Lung (tissue), 12 donors: Measurements from ENCODE around the gene COL4A1. TPM values are rescaled to one million over a fixed set of nuclear protein-coding genes. Genes with fewer than 3 reads are reported as not detected.
A peak's percentile ranks its signal among the peaks of the same experiment; 100 is the strongest.

Experiments used
- ATAC-seq: fragments of 200-7000 bp; cut with Tn5 transposase; one replicate; pipeline ENCODE4 v1.9.1; 2020; ENCODE audit warnings: moderate number of reproducible peaks; ENCODE audit not compliant: insufficient read depth, low FRiP score
- DNase-seq, 3 donors: peaks; one replicate each; pipeline ENCODE4 v3.0.0-alpha.2; 2013 to 2017
- H3K27ac ChIP-seq, 2 donors: one replicate each; pipeline ENCODE4 v1.5.1; 2013; ENCODE audit warnings: mild to moderate bottlenecking in 2 of 2, moderate library complexity in 2 of 2, control low read depth in 1 of 2, inconsistent platforms in 1 of 2, low read depth in 1 of 2, low read length in 1 of 2
- H3K27me3 ChIP-seq, 3 donors: one replicate each; pipeline ENCODE4 v1.5.1; 2013; ENCODE audit warnings: low read length in 2 of 3; ENCODE audit not compliant: control insufficient read depth in 3 of 3, insufficient read depth in 3 of 3
- H3K36me3 ChIP-seq, 4 donors: one replicate each; pipeline ENCODE4 v1.5.1; 2013; ENCODE audit warnings: low read length in 4 of 4, mild to moderate bottlenecking in 1 of 4, moderate library complexity in 1 of 4; ENCODE audit not compliant: control insufficient read depth in 4 of 4, insufficient read depth in 4 of 4
- H3K4me1 ChIP-seq, 5 donors: one replicate each; pipeline ENCODE4 v1.5.1; 2013; ENCODE audit warnings: low read length in 5 of 5, mild to moderate bottlenecking in 2 of 5, moderate library complexity in 1 of 5; ENCODE audit not compliant: control insufficient read depth in 5 of 5, insufficient read depth in 5 of 5
- H3K4me3 ChIP-seq: one replicate; pipeline ENCODE4 v1.5.1; 2013; ENCODE audit warnings: mild to moderate bottlenecking, control low read depth, moderate library complexity
- H3K9ac ChIP-seq, 2 donors: one replicate each; pipeline ENCODE4 v1.5.1; 2013; ENCODE audit warnings: low read length in 2 of 2, control low read depth in 1 of 2; ENCODE audit not compliant: insufficient read depth in 1 of 2
- H3K9me3 ChIP-seq, 4 donors: one replicate each; pipeline ENCODE4 v1.5.1; 2013; ENCODE audit warnings: low read length in 3 of 4, mild to moderate bottlenecking in 1 of 4, moderate library complexity in 1 of 4; ENCODE audit not compliant: control insufficient read depth in 4 of 4, insufficient read depth in 3 of 4
- WGBS, 2 donors: extraction: QIAGEN DNeasy Blood & Tissue Kit; methylation state at CpG; one replicate each; pipeline ENCODE4 v1.1.7; 2013; 5-methylcytosine and 5-hydroxymethylcytosine counted together
- polyA plus RNA-seq, 2 donors: library from polyadenylated mRNA; stranded (reverse); fragments of 200-250 nt; gene quantifications; one replicate each; pipeline ENCODE4 v1.2.1, GENCODE V29; 2013
- total RNA-seq, 2 donors: library from RNA; depleted of rRNA in 1 of 2; stranded (reverse); fragments of >200 nt in 1 of 2; gene quantifications; one replicate each; pipeline ENCODE4 v1.2.1, GENCODE V29; 2014 to 2021
- TF ChIP-seq, protein P1 (sequence below): IDR thresholded peaks from 2 replicates; pipeline ENCODE4 v1.5.1; 2012; ENCODE audit warnings: mild to moderate bottlenecking; ENCODE audit errors: control extremely low read depth, extremely low read depth
- donor health status: control.
- donor health status: control.
- donor health status: Bipolar disorder and iron deficiency.
- donor health status: healthy.
- donor health status: DM: yes; HTN: yes; CAD: no.

The COL4A1 gene
- total and polyA plus RNA-seq, 4 donors = 114 to 1,051 (median 318) TPM

DNA sequence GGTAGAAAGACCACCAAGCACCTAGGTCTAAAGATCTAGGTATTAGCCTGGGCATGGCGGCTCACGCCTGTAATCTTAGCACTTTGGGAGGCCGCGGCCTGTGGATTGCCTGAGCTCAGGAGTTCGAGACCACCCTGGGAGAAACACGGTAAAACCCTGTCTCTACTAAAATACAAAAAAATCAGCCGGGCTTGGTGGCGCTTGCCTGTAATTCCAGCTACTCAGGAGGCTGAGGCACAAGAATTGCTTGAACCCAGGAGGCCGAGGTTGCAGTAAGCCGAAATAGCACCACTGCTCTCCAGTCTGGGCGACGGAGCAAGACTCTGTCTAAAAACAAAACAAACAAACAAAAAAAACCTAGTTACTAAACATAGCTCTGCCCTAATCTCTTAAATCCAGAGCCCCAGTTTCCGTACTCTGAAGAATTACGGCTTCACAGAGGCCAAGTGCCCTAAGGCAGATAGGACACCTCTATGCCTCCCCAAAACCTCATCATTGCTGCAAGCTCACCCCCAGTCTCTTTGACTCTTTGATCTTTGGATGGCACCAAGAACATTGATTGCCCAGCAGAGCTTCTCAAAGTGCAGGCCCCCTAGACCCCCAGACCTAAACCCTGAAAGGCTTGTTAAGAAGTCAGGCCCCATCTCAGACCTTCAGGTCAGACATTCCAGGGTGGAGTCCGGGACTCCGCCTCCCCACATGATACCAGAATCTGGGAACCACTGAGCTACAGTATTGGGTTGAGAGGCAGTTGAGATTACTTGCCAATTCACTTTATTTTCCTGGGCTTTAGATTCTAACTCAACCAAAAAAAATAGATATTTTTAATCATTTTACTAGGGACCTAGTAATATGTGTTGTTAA, 2.9 kb upstream of the COL4A1 start:
- Histone ChIP-seq H3K27ac (peak overlapping the region; percentile 94 to 97), H3K9me3 (no peaks in the 10 kb centered on the region), H3K9ac (peak overlapping the region in 1 of 2 donors; percentile 78), H3K4me1 (peaks cover 9 to 47% (median 17%) of the 10 kb centered on the region in 5 donors), H3K4me3 (peak overlapping the region; percentile 76), H3K36me3 (peaks cover 0 to 10% (median 4%) of the 10 kb centered on the region in 4 donors), H3K27me3 (no peaks in the 10 kb centered on the region)
- DNase-seq = no peak
- TF ChIP-seq, protein P1, sequence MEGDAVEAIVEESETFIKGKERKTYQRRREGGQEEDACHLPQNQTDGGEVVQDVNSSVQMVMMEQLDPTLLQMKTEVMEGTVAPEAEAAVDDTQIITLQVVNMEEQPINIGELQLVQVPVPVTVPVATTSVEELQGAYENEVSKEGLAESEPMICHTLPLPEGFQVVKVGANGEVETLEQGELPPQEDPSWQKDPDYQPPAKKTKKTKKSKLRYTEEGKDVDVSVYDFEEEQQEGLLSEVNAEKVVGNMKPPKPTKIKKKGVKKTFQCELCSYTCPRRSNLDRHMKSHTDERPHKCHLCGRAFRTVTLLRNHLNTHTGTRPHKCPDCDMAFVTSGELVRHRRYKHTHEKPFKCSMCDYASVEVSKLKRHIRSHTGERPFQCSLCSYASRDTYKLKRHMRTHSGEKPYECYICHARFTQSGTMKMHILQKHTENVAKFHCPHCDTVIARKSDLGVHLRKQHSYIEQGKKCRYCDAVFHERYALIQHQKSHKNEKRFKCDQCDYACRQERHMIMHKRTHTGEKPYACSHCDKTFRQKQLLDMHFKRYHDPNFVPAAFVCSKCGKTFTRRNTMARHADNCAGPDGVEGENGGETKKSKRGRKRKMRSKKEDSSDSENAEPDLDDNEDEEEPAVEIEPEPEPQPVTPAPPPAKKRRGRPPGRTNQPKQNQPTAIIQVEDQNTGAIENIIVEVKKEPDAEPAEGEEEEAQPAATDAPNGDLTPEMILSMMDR = no peak
- 63 to 70% methylated on average over 16 of the region's 16 CpGs for WGBS, 2 donors
- ATAC-seq = no peak

DNA sequence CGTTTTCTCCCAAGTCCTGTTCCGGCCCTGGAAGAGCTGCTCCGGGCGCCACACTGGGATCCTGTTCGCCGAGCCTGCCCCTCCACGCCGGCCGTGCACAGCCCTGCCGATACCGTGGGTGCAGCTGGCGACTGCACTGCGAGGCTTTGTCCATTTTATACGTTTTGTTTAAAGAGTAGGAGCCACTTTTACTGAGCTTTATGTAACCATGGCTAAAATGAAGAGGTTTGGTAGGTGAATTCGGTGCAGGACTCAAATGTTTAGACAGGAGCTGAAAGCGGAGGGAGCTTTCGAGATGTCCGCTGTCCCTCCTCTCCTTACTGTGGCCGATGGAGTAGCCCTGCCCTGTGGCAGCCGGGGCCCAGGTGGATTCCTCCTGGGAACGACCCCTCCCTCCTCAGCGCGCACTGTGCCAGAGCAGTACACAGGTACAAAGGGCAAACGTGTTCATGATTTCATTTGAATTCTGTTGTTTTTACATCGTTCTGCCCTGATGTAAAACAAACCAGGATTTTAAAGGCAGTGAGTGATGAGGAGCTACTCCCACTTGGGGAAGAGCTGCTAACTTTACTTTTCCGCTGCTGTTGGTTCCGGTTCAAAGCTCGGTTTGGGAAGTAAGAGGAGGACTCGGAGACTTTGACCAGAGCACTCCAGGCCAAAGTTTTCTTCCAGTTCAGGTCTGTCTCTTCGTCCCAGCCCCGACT, 1.9 kb upstream of the COL4A1 start:
- peak overlapping the region; percentile 40 to 78 for H3K9ac ChIP-seq
- H3K27me3 ChIP-seq = no peaks in the 10 kb centered on the region
- DNase-seq (peak in 2 of 3 donors; percentile 44 to 48), ATAC-seq (no peak)
- H3K36me3 ChIP-seq = peaks cover 0 to 10% (median 4%) of the 10 kb centered on the region in 4 donors
- peak overlapping the region; percentile 76 for H3K4me3 ChIP-seq
- peak overlapping the region; percentile 94 to 97 for H3K27ac ChIP-seq
- TF ChIP-seq, protein P1 = no peak
- 9 to 10% methylated on average over 31 of the region's 31 CpGs for WGBS, 2 donors
- peaks cover 12 to 42% (median 21%) of the 10 kb centered on the region in 5 donors for H3K4me1 ChIP-seq
- H3K9me3 ChIP-seq = no peaks in the 10 kb centered on the region

DNA sequence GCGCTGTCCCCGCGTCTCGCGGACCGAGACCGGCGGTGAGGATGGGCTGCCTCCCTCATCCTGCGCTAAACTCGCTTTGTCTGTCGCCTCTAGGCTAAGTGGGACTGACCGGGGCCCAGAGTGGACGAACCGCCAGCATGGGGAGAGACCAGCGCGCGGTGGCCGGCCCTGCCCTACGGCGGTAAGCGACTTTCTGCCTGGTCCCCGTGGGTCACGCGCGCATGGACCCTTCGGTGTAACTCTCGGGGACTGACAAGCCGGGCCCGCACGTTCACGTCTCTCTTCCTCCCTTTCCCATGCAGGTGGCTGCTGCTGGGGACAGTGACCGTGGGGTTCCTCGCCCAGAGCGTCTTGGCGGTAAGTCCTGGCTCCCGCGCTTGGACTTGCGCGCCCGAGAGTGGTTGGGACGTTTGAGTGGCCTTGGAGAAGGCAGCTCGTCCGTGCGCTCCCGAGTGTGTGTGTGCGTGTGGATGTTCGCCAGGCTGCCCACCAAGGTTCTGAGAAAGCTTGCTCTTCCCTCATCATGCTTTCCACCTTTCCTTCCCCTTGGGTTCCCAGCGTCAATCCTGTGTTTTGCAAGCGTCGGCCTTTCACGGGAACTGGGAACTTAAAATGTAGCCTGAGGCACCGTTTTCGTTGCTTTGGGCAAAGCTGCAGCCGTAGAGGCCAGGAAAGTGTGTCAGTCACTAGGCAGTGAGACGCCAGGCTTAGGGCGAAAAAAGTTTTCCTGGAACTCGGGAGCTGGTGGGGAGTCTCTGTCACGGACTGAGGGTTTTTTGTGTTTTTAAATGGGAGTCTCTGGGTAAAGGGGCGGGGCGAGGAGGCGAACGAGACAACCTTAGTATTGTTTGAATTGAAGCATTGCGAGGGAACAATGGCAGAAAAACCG, 1.1 kb upstream of the COL4A1 start:
- peak overlapping the region; percentile 76 for H3K4me3 ChIP-seq
- no peaks in the 10 kb centered on the region for H3K9me3 ChIP-seq
- peak overlapping the region; percentile 40 to 78 for H3K9ac ChIP-seq
- H3K4me1 ChIP-seq = peaks cover 15 to 42% (median 23%) of the 10 kb centered on the region in 5 donors
- peaks cover 0 to 10% (median 5%) of the 10 kb centered on the region in 4 donors for H3K36me3 ChIP-seq
- TF ChIP-seq, protein P1 = no peak
- WGBS, 2 donors = 2% methylated on average over 62 to 64 of the region's 64 CpGs
- H3K27ac ChIP-seq = peak overlapping the region; percentile 94 to 97
- H3K27me3 ChIP-seq = no peaks in the 10 kb centered on the region
- DNase-seq (peak; percentile 60 to 76 (median 69)), ATAC-seq (no peak)
